ENCODE data around the gene LPGAT1.

The LPGAT1 gene

DNA sequence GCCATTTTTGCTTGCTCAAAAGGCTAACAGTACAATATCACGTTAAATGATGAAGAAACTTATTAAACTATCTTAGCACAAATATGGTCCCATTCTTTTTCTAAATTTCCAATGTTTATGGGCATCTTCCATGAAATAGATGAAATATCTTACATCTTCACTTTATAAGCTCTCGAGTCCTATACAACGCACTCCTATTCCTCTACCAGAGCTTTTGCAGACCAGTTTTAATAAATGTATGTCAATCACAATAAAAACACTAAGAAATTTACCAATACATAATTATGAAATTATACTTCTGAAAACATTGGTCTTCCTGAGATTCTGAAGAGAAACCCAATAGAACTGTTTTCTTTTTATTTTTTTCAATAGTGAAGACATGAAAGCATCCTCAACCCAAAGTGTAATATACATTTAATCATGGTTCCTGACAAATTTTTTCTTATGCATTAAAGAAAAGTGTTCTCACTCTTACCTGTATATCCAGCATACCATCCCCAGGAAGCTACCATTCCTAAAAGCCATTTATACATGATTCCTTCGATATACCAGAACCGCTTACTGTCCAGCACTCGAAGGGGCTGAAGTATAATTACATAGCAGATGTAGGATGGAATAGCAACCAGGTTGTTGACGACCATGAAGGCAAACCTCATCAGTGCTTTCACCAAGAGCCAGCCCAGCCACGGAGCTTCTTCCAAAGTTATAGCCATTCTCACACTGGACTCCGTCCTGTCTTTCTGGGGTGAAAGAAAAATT lies 1.8 kb downstream of the LPGAT1 start:
- no peak for DNase-seq (ENCODE audit: low read depth in 2 of 2)

- no peak for DNase-seq (ENCODE audit: low read depth in 2 of 2)
Measured at GRCh38 chr1:211827051-211827450, 3.5 kb downstream of the LPGAT1 start.

DNA sequence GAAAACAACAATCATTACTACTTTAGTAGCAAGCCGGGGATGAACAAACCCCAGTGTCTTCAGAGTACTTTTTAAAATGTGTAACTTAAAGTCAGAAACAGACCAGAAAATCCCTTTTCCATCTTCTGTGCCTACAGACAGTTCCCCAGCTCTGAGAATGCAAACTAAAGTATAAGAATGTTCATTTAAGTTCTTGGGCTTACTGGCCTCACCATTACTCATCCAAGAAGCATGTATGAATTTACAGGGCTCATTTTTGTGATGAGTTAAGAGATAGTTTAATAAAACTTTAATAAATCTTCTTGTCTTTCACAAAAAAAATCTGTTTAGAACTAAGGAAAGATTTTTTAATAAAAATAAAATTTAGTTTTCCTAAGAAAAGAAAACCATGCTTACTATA lies 4.6 kb downstream of the LPGAT1 start:
- DNase-seq (ENCODE audit: low read depth in 2 of 2): no peak

DNA sequence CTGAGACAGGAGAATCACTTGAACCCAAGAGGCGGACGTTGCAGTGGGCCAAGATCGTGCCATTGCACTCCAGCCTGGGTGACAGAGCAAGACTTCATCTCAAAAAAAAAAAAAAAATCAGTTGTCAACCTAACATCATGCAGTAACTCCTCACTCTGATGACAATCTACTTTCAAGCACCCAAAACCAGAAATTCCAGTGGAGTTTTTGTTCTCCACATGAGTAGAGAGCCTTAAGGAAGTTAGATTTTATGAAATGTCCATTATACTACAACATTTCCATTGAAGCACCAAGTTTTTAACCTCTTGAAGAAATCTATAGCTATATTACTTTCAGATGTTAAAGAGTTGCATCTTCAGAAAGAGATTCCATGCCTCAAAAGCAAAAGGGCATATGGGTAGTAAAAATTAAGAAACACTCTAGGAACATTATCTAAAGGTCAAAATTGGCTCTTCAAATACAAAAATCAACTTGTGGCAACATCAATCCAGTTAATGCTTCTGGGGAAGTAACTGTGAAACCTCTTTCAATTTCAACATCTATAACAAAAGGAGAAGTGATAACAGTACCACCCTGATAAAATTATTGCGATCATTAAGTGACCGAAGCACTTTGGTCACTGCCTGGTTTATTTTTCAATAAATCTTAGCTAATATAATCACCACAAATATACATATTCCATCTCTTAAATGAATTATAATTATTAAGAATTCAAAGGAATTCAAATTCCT lies 7.7 kb downstream of the LPGAT1 start:
- no peak for DNase-seq (ENCODE audit: low read depth in 2 of 2)

DNA sequence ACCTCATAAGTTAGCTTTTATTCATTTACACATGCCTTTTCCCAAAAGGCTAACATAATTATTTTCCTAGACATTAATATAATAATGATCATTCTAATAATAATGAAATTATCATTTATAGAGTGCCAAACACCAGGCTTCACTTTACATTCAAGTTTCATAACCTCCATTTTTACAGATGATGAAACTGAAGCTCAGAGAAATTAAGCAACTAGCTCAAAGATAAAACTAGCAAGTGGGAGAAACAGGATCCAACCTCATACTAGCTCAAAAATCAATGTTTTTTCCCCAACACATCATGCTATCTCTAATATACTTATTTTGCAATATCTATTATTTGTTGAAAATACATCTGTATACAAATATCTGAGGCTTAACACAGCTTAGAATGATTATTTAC lies 14.0 kb downstream of the LPGAT1 start:
- DNase-seq (ENCODE audit: low read depth in 2 of 2): no peak

DNA sequence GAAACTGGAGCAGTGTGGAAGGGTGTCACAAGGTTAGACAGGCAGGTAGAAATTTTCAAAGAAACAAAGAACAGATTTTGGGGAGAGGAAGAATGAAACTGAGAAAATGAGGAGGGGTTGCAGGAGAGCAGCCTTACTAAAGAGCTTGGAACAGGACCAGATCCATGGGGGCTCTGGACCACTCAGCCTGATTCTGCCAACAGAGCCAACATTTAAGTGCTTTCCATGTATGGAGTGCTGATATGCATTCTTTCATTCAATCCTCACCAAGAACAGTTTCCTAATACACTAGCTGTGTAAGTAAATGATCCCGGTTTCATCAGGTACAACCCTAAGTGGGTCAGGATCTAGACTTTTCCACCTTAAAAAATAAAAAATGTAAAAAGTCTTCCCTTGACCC lies 16.2 kb downstream of the LPGAT1 start:
- no peak for DNase-seq (ENCODE audit: low read depth in 2 of 2)

DNA sequence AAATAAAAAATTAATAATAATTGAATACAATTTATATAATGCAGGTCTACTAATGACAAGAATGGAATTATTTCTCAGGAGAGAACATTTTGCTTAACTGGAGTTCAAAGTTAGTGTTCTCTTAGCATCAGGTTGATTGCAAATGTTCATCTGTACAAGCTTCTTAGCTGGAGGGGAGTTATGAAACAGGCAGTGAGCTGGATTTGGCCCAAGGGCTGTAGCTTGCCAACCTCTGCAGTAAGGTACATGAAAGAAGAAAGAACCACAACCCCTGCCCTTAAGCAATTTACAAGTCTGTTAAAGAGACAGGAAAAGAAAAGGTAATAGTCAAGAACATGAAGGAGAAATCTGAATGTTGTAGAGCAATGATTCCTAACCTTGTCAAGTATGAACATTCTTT lies 17.0 kb downstream of the LPGAT1 start:
- DNase-seq (ENCODE audit: low read depth in 2 of 2): no peak

DNA sequence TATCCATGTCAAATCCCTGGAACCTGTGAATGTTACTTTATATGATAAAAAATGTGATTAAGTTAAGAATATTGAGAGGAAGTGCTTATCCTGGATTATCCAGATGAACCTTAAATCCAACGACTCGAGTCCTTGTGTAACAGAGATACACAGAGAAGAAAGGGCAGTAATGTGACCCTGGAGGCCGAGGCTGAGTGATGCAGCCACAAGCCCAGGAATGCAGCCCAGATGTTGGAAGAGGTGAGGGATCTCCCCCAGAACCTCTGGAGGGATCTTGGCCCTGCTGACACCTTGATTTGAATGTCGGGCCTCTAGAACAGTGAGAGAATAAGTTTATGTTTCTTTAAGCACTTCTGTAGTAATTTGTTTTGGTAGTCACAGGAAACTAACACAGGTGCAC lies 18.0 kb downstream of the LPGAT1 start:
- DNase-seq (ENCODE audit: low read depth in 2 of 2): no peak

DNA sequence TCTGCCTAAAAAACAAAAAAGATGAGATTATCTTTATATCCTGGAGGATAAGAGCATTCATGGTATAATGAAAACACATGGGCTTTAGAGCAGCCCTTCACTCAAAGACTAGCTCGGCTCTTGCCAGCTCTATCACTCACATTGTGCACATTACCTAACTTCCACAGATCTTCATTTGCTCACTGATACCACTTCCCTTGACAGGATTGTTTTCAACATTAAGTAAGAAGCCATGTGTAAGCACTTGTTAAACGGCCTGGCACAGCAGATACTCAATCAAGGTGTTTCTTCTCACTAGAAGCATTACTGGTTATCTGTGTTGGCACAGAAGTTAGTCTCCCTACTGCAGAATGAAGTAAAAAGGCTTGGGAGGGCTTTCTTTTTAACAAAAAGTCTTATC lies 18.7 kb downstream of the LPGAT1 start:
- no peak for DNase-seq (ENCODE audit: low read depth in 2 of 2)

DNA sequence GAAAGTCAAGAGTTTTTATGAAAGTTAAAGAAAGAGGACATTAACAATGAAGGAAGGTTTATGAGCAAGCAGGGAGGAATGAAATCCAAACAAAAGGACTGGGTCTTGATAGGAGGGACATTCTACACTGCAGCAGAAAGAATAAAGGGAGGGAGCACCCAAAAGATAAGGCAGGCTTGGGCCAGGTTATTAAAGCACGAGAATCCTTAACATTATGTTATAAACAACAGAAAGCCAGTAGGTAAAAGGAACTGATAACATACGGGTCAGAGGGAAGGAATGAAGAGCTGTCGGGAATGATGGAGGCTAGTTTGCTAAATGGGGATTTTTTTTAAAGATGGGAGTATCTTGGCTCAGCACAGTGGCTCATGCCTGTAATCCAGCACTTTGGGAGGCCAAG lies 19.4 kb downstream of the LPGAT1 start:
- no peak for DNase-seq (ENCODE audit: low read depth in 2 of 2)

GRCh38 chr1:211808475-211808874 lies 22.1 kb downstream of the LPGAT1 start:
- no peak for DNase-seq (ENCODE audit: low read depth in 2 of 2)

DNA sequence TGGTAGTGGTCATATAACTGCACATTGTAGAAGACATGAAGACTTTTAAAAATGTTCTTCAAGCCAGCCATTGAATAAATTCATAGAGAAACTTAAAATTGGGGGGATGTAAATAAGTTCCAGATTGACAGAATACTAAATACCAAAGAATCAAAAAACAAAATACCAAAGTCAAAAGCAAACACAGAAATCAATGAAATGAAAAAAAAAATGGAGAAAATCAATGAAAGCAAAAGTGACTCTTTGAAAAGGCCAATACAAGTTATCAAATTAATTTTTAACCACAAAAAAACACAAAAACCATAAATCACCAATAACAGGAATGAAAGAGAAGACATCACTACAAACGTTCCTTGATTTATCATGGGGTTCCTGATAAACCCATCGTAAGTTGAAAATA lies 25.6 kb downstream of the LPGAT1 start:
- DNase-seq (ENCODE audit: low read depth in 2 of 2): no peak

GRCh38 chr1:211800925-211801607 lies 29.5 kb downstream of the LPGAT1 start:
- no peak for DNase-seq (ENCODE audit: low read depth in 2 of 2)

- DNase-seq (ENCODE audit: low read depth in 2 of 2): no peak
Measured at GRCh38 chr1:211797994-211798393, 32.6 kb downstream of the LPGAT1 start.

- DNase-seq (ENCODE audit: low read depth in 2 of 2): no peak
Measured at GRCh38 chr1:211791979-211792378, 38.6 kb downstream of the LPGAT1 start.

DNA sequence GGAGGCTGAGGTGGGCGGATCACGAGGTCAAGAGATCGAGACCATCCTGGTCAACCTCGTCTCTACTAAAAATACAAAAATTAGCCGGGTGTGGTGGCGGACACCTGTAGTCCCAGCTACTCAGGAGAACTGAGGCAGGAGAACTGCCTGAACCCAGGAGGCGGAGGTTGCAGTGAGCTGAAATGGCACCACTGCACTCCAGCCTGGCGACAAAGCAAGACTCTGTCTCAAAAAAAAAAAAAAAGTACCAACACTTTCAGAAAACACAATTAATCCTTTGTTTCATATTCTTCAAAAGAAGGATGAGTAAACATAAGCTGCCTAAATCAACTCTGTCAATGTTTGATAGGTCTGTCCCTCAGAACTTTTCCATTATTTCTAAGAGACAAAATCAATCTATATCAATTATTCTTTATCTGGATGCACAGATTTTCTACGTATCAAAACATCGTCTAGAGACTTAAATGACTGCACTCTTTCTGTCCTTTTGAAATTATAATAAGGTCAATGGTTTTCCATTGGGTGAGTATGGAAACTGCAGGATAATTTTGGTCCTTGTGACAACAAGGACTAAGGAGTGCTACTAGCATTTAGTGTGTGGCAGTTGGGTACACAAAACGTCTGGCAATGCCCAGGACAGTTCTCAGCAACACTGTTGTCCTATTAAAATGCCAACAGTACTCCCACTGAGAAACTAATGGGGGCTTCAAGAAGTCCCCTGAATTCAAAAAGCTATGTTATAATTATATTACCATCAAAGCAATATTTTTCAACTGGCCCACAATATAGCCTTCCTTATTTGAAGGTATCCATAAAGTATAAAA lies 40.7 kb downstream of the LPGAT1 start:
- DNase-seq (ENCODE audit: low read depth in 2 of 2): no peak

GRCh38 chr1:211788626-211789025 lies 41.9 kb downstream of the LPGAT1 start:
- no peak for DNase-seq (ENCODE audit: low read depth in 2 of 2)

DNA sequence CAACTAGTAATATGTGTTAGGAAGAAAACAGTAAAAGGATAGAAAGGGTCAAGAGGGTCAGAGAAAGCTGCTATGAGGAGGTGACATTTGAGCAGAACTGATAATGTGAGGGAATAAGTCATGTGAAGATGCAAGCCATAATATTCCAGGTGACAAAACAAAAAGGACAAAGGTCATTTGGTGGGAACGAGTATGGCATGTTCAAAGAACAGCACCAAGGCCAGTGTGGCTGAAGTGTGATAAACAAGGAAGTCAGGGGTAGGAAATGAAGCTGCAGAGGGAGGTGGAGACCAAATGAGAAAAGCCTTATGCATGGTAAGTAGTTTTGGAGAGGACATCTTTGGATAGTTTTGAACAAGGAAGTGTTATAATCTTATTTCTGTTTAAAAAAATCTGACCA lies 46.7 kb downstream of the LPGAT1 start:
- no peak for DNase-seq (ENCODE audit: low read depth in 2 of 2)

DNA sequence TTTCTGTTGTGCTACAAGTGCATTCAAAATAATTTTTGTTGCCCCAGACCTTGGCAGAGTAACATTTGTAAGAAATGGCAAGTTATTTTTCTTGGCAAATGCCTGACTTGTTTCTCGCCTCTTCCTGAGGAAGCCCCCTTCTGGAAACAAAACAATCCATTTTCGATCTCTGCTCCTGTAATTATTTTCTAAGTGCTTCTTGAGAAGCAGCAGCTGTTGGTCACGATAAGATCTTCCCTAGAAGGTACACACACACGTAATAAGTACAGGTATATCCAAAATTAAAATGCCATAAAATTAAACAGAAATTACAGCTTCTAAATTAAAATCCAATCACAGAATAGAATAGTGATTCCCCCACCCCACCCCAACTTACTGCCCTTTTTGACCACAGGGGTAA lies 47.3 kb downstream of the LPGAT1 start:
- DNase-seq (ENCODE audit: low read depth in 2 of 2): no peak

- no peak for DNase-seq (ENCODE audit: low read depth in 2 of 2)
Measured at GRCh38 chr1:211781260-211781659, 49.3 kb downstream of the LPGAT1 start.

DNA sequence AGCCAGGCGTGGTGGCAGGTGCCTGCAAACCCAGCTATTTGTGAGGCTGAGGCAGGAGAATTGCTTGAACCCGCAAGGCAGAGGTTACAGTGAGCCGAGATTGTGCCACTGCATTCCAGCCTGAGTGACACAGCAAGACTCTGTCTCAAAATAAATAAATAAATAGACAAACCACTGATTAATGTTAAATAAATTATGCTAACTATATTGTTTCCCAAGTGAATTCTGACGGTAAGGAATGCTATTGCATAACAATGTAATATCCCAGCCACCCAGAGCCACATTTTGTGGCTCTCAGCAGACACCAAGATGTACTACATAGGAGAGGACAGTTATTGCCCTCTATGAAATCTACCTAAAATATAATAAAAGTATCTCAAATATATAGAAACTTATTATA lies 55.4 kb downstream of the LPGAT1 start:
- DNase-seq (ENCODE audit: low read depth in 2 of 2): no peak

GRCh38 chr1:211764701-211765100 lies 65.9 kb downstream of the LPGAT1 start:
- no peak for DNase-seq (ENCODE audit: low read depth in 2 of 2)
